HG03439 (cell line): Measurements from ENCODE around the gene OTULIN.

Experiments
- ATAC-seq: cut with Tn5 transposase; IDR thresholded peaks from one replicate; pipeline ENCODE4 v1.9.1; 2021; ENCODE audit warnings: mild to moderate bottlenecking, moderate library complexity; ENCODE audit not compliant: unreplicated experiment

OTULIN gene

DNA sequence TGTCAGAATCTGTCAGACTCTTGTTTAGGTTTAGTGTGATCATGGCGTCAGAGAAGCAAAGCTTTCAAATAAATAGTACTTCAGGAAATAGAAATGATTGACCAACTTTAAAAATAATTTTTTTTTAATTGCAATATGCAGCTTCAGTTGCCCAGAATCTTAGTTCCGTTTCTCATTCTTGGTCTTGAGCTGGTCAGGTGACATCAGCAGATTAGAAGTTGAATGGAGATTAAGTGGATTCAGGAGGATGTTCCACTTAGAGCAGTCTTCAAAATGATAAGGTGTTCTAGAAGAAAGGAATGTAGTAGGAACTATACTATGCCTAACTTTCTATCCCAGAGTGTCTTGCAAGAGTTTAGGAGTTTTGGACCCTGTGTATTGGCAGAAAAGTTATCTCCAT, 30.6 kb downstream of the OTULIN start:
- ATAC-seq: no peak

GRCh38 chr5:14696057-14696456, 31.5 kb downstream of the OTULIN start:
- no peak for ATAC-seq

GRCh38 chr5:14696851-14697250, 32.3 kb downstream of the OTULIN start:
- ATAC-seq: no peak

DNA sequence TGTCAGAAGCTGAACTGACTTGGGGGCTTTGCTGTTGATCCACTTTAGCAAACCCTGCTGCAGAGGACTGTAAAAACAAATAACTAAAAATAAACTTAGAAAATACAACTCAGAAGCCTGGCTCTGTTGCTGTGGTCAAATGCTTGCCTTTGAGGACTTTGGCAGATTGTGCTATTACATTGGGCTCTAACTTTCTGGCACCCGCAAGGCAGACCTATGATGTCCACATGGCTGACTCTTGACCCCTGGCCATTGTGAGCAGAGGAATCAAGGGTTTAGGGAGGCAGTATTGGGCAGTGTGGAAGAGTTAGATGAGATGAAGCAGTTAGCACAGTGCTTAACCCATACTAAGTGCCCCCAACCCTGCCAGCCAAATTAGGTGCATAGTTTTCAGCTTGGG, 34.0 kb downstream of the OTULIN start:
- ATAC-seq: no peak

- ATAC-seq: no peak
These were observed 34.6 kb downstream of the OTULIN start for GRCh38 chr5:14699159-14699558.

- no peak for ATAC-seq
These were observed 35.4 kb downstream of the OTULIN start for GRCh38 chr5:14699807-14700400.

GRCh38 chr5:14700478-14701436, 36.2 kb downstream of the OTULIN start:
- no peak for ATAC-seq

DNA sequence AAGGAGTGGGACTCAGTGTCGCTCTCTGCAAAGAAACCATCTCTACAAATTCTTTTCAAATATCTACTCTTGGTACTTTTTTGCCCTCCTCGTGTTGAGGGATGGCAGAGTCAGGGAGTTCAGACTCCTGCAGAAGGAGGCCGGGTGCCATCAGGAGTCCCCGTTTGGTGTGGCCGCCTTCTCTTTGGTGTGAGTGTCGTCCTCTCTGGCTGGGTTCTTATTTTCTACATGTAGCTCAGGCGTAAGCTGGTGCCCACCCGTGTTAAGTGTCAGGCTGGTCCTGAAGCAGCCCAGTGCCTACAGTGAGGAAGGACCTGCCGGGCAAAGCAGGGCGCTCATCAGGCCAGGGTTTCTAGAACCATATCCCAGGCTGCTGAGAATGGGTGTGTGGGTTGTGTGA, 37.0 kb downstream of the OTULIN start:
- no peak for ATAC-seq

- no peak for ATAC-seq
These were observed 37.8 kb downstream of the OTULIN start for GRCh38 chr5:14702238-14702839.

DNA sequence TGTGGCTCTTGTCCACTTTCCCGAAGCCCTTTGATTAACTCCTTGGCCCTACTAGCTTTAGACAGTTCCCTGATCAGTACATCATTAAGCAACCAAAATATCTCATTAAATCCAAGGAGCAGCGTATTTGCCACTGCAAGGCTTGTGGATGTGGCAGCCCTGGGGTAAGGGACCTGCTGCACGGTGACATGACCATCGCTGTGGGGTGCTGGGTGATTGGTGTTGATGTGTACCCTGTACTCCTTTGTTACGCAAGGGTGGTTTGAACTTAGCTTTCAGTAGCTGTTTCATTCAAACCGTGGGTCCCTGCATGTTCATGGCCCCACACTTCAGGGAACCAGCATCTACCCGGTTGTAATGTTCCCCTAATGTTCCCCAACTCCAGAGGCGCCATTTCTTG, 41.0 kb downstream of the OTULIN start:
- no peak for ATAC-seq

- ATAC-seq: no peak
These were observed 42.1 kb downstream of the OTULIN start for GRCh38 chr5:14706615-14707021.

DNA sequence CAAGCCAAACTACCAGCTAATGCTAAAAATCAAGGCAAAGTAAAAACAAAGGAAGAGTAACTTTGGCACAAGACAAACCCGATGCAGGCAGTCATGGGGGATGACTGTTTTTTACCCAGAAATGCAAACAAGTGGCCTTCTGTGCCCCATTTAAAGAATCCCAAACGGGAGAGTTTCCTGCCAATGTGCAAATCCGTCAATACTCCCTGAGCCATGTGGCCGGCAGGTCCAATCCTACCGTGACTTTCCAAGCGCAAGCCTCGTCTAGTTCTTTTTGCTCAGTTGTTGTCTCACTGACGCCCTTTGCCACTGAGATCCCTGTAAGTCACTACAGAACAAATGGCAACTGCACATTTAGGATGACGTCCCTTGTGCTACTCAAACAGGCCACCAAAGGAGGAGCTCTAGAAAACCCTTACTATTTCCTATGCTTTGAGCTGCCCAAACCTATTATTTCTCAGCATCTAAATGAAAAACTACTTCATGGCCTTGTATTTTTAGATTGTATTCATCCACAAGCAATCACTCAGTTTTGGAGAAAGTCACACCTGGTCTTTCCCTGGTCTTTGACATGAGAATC, 43.4 kb downstream of the OTULIN start:
- no peak for ATAC-seq

GRCh38 chr5:14708551-14708950, 44.0 kb downstream of the OTULIN start:
- no peak for ATAC-seq

- no peak for ATAC-seq
These were observed 45.9 kb downstream of the OTULIN start for GRCh38 chr5:14710313-14710994.

DNA sequence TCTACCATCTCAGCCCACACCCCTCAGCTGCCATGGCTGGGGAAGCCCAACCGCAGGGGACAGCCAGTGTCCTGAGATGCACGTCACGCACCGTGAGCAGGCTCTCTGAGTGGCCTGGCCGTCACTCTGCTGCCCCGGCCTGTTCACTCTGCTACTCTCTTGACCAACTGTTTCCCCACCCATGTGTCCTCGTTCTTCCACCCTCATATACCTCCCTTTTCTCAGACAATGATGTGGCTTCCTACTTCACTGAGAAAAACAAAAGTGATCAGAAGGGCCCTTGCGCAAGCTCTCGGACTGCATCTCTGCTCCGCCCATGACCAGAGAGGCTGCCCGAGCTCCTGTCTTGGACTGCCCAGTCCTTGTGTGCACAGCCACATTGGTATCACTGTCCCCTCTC, 47.6 kb downstream of the OTULIN start:
- no peak for ATAC-seq

DNA sequence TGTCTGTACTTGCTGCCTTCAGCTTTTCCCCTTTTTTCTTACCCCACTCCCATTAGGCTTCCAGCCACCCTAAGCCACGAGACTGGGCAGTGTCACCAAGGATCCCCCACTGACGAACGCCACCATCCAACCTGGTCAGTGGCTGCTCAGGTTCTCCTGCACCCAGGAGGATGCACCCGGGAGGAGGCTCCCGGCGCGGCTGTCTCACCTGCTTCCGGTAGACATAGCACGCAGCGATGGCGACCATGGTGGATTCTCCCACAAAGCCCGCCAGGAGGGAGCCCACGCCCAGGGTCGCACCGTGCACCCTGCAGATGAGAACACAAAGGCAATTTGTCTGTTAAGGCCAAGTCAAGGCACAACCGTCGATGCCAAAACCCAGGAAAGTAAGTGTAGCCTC, 48.1 kb downstream of the OTULIN start:
- ATAC-seq: no peak

DNA sequence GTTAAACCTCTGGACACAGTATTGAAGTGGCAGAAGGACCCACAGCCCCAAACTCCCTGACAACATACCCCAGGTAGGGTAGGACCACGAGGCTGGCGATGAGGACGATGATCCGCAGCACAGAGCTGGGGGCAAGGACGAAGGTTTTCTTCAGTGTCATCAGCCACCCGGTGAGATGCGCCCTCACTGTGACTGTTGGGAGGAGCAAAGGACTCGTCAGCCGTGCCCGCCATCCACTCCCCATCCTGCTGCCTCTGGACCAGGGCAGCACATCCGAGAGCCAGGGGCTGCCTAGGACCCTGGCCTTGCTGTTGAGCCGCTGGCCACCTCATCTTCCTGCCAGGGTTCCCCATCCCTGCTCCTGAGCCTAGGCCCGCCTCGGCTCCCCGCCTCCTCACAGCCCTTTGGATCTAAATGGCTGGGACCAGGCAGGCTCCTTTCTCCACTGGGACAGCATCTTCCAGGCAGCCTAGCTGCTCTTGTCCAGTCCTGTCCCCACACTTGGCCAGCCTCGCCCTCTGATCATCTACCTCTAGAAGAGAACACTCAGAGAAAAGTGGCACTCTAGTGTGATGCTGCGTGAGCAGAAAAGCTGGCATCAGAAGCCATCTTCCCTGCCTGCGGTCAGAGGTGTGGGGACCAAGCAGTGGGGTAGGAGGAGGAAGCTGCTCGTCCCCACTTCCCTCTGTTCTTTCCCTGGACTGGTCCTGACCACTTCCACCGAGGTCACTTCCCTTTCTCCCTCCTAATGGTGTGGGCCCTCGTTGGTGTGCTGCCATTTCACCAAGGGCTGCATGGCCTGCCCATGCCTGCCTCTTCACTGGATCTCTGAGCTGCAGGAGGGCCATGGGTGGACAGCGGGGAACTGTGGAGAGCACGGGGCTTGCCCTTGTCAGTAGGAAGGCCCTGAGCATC, 49.2 kb downstream of the OTULIN start:
- no peak for ATAC-seq

GRCh38 chr5:14714706-14715105, 50.2 kb downstream of the OTULIN start:
- ATAC-seq: no peak

GRCh38 chr5:14715481-14715880, 51.0 kb downstream of the OTULIN start:
- no peak for ATAC-seq
